NCI-H2081 treated with DMSO at 0.1 percent for 48 hours (cell line): ENCODE results near the gene GTF2F2.

Source experiments
- DNase-seq: peaks from one replicate; lab custom pipeline; 2025; lab: John Stamatoyannopoulos, UW

GTF2F2 gene

DNA sequence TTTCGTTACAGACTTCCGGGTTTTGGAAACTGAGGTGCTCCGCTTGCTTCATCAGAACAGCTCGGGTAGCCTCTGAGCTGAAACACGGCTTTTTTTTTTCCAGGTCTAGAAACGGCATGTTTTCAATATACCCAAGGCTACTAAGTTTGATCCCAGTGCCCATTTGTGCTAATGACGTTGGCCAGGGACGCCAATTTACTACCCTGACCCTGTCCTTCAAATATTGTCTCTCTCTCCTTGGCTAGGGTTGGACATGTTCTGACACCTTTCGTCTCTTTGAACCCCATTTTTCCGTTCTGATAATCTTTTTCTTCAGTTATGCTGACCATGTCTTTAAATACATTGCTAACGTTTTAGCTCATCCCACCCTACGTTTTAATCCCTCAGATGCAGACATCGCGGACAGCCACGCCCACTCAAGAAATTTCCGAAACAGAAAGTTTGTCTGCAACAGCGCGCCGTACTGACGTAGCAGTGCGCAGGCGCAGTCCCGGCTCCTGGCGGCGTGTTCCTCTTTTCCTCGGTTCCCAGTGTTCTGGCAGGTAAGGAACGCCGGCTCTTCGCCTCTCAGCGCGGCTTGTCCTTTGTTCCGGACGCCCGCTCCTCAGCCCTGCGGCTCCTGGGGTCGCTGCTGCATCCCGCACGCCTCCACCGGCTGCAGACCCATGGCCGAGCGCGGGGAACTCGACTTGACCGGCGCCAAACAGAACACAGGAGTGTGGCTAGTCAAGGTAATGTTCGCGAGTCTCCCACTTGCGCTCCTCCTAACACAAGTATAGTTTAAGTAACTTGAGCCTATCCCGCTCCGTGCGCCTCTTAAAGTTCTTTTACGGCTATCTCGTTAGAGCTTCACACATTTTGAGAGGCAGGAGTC, at the start of gene GTF2F2:
Gene GTF2F2 (plus strand): TSS at position 520 of the 874 bp plus-strand sequence. CDS start 146 bp downstream, at position 666.
- peak; percentile 40 for DNase-seq

DNA sequence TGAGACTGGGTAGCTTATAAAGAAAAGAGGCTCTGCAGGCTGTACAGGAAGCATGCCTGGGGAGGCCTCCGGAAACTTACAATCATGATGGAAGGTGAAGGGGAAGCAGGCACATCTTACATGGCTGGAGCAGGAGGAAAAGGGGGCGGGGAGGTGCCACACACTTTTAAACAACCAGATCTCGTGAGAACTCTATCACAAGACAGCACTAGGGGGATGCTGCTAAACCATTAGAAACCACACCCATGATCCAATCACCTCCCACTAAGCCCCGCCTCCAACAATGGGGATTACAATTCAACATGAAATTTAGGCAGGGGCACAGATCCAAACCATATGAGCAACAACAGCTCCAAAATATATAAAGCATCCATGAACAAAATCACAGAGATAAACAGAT, 46.5 kb upstream of the GTF2F2 start:
- DNase-seq, result no peak

- no peak for DNase-seq
Measured at GRCh38 chr13:45074721-45075120, 45.6 kb upstream of the GTF2F2 start.

DNA sequence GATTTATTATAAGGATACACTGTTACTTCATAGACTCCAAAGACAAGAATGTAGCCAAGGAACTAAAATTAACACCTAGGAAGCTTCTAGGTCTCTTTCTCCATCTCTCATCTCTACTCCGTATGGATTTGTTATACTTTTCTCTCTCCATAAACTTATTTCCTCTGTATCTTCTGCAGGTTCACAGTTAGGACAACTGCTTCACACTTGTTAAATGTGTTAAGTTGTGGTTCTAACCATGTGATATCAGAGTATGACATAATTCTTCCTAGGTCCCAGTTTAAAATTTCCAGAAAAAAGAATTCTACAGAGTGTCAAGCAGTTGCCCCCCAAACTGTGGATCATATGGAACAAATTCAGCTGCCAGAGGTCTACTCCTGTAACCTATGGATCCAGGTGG, 42.3 kb upstream of the GTF2F2 start:
- no peak for DNase-seq

GRCh38 chr13:45082964-45083363, 37.3 kb upstream of the GTF2F2 start:
- no peak for DNase-seq

DNA sequence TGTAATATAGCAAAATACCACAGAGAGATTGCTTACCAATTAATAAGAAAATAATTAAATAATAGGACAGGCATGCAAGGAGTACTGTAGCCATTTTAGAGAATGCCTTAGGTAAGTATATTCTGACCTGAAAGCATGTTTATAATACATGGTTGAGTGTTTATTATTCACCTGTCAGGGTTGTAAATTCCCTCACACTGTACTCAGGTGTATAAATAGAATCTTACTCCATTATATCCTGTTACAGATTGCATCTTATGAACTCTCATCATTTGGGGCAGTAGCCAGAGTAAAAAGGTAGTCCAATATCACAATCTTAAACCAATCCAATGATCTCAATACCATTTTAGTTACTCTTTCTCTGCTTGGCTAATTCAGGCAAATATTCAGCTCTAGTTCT, 35.8 kb upstream of the GTF2F2 start:
- no peak for DNase-seq

- no peak for DNase-seq
Measured at GRCh38 chr13:45086484-45086883, 33.8 kb upstream of the GTF2F2 start.

- no peak for DNase-seq
Measured at GRCh38 chr13:45092663-45093062, 27.6 kb upstream of the GTF2F2 start.

DNA sequence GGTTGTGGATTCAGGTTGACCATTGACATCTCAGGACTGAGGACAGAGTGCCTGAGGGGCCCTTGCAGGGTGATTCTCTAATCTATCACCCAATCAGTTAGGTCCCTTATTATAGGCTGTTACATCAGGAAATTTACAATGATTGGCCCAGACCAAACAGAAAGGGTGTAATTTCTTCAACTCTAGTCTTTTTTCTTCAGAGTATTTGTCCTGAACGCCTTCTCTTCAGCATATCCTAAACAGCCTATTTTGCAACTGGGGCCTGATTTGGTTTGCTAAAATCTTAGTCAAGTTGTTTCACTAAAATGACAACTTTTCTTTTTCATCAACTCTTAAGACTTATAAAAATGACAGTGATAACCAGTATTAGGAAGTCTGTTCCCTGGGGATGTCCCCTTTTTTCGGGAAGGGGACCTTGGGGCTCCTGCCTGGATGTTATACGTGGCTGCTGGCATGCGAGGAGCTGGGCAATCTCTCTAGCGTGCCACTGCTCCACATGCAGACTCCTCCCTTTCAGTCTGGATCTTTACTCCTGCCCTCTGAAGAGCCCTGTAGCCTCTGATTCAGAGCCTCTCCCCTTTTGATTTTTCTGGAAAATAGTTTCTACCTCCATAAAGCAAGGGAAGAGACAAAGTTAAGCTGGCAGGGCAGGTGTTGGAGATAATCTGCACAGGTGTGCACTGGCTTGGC, 19.6 kb upstream of the GTF2F2 start:
- DNase-seq, result no peak

DNA sequence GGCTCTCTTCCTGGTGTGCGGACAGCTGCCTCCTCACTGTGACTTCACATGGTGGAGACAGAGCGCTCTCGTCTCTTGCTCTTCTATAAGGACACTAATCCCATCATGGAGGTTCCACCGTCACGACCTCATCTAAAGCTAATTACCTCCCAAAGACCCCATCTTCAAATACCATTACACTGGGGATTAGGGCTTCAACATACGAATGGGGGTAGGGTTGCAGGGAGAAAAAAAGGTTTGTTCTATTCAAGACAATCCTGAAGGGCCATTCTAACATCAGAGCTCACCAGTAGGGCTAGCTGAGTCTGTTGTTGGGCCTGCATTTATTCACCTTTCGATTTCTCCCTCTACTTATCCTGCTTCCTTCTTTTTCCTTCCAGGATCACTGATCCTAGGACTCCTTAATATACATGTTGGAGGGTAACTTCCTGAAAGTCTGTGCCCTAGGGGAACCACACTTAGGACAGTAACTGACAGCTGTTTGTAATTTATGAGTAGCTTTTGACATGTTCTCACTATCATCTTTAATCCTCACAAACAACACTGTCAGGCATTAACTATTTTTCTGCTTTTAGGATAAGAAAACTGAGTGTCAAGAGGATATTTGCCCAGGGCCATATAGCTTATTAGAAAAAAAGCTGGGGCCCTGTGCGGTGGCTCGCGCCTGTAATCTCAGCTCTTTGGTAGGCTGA, 18.8 kb upstream of the GTF2F2 start:
- no peak for DNase-seq

GRCh38 chr13:45102136-45102507, 18.2 kb upstream of the GTF2F2 start:
- DNase-seq, result no peak

DNA sequence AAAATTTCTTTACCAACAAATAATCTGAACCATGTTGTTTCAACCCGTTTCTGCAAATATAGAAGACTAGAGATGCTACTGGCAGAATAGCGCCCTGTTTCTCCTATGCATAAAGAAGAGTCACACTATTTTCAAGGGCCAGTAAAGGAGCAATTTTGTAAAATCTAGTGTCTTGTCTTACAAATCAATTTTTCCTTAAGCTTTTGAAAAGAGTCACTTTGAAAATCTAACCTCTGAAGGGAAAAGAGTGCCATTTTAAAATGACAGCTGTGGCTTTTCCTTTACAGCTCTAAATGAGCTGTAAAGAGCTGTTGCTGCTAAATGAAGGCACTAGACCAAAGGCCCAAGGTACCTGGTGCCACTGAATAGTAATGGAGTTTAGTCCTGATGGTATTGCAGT, 16.9 kb upstream of the GTF2F2 start:
- no peak for DNase-seq

DNA sequence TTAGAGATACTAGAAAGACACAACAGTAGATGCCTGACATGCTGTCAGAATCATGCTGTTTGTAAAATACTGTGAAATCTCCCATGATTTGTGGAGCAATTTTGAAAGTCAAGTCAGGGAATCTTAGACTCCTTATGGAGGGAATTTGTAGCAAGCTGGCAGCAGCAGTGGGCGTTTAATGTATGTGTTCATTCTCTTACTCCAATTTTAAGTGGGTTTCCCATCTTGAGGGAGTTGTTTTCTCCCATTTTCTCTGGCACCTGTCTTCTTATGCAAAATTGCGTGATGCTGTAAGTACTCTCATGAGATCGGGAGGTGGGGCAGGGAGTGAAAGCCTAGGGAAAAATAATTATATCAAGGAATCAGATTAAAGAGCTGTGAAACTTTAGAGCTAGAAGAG, 16.0 kb upstream of the GTF2F2 start:
- DNase-seq, result no peak

- no peak for DNase-seq
Measured at GRCh38 chr13:45105895-45106294, 14.4 kb upstream of the GTF2F2 start.

DNA sequence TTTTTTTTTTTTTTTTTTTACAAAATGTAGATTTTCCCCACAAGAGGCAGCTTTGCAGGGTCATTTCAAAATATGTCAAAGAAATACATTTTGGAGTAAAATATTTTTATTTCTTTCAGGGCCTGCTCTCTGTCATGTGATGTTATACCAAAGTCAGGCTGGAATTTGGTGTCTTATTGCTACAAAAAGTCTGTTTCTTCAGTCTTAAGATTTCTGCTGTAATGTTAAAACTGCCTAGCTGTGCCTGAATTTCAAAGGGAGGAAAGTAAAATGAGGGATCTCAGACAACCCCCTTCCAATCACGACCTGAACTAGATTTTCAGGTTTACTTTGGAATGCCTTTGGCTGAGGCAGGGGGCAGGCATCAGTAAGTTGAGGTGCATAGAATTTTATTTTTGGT, 12.8 kb upstream of the GTF2F2 start:
- DNase-seq, result no peak

DNA sequence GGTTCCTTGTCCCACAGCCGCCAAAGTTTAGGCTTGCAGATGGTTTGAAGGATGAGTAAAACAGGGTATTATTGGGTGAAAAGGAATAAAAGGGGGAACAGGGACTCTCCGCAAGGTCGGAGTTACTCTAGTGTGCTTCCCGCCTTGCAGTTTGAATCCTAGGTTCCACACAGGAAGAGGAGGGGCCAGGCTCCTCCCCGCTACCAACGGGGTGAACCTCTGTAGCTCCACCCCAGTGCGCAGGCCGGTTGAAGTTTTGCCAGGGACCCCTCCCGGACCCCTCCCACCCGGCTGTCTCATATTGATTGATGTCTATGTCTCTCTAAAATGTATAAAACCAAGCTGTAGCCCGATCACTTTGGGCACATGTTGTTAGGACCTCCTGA, 11.6 kb upstream of the GTF2F2 start:
- DNase-seq, result no peak

- DNase-seq, result no peak
Measured at GRCh38 chr13:45109102-45109720, 11.1 kb upstream of the GTF2F2 start.

GRCh38 chr13:45113233-45114224, 6.8 kb upstream of the GTF2F2 start:
- DNase-seq, result no peak

DNA sequence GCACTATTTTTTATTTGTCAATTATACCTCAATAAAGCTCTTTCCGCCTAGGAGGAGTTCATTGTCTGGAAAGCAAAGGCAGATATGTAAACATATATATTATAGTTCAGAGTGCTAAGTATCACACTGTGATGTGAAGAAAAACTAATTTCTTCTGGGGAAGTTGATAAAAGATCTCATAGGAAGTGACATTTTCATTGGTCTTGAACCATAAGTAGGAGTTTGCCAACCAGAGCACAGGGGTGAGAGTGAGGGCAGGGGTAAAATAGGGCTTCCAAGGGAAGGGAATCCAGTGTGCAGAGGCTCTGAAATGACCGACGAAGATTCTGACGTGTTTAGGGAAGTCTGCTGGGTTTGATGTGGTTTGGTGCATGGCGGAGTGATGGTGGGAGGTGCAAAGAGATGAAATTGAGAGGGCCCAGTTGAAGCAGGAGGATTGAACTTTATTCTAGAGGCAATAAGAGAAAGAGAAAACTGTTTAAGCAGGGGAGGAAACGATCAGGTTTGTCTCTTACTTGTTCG, 780 bp upstream of the GTF2F2 start:
- no peak for DNase-seq

DNA sequence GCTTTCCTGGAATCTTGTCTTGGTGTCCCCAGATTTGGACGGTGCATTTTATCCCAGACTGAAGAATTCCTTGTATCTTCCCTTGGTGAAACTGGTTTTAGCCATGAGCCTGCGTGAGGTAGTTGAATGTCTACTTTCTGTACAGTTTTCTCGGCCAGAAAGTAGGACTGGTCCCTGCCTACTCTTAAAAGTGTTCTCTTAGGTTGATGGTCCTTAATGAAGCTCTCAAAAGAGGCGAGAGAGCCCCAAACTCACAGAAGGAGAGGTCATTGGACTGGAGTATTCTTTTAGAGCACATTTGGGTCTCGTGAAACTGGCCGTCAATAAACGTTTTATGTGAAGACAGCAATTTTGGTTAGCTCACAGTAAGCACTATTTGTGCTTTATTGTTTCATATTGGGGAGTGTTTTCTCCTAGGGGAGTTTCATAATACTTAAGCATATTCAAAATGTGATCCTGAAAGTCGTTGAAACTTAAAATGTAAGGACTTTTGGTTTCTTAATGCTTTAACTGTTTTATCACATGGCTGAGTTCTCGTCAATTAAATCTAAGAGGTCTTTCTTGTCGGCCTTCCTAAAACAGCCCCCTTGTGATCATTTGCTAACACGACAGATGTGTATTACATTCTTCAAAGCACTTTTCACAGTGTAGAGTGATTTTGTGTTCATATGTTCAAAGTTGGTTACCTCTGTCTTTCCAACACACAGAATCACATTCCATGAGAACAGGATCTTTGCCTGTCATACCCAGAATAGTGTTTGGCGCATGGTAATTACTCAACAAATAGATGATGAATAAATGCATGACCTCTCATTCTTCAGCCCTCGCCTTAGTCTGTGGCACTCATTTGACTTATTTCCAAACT, 889 bp downstream of the GTF2F2 start:
- DNase-seq, result no peak
